Ectodermal cell (in vitro differentiated cells): ENCODE results near the gene CTNS.

Experiments
- H3K27ac ChIP-seq: 2 replicates; pipeline ENCODE4 v1.7.0; 2013; ENCODE audit warnings: mild to moderate bottlenecking, low read depth, low read length; ENCODE audit not compliant: insufficient read depth, poor library complexity, severe bottlenecking
- H3K27me3 ChIP-seq: 2 replicates; pipeline ENCODE4 v1.7.0; 2013; ENCODE audit warnings: mild to moderate bottlenecking, low read length; ENCODE audit not compliant: insufficient read depth, control insufficient read depth, poor library complexity, severe bottlenecking
- H3K36me3 ChIP-seq: one replicate; pipeline ENCODE4 v1.7.0; 2013; ENCODE audit warnings: low read length; ENCODE audit not compliant: control insufficient read depth, insufficient read depth
- H3K4me1 ChIP-seq: one replicate; pipeline ENCODE4 v1.7.0; 2013; ENCODE audit warnings: low read length; ENCODE audit not compliant: control insufficient read depth, insufficient read depth
- H3K4me3 ChIP-seq: 2 replicates; pipeline ENCODE4 v1.7.0; 2013; ENCODE audit warnings: low read depth, low read length, control low read depth; ENCODE audit not compliant: insufficient read depth
- H3K9me3 ChIP-seq: 2 replicates; pipeline ENCODE4 v1.7.0; 2013; ENCODE audit warnings: mild to moderate bottlenecking, low read length, moderate library complexity; ENCODE audit not compliant: control insufficient read depth
- WGBS, 2 experiments: methylation state at CpG; one replicate each; pipeline ENCODE4 v1.1.7; 2013; ENCODE audit warnings: missing lambda C conversion rate in 2 of 2; 5-methylcytosine and 5-hydroxymethylcytosine counted together

CTNS gene

DNA sequence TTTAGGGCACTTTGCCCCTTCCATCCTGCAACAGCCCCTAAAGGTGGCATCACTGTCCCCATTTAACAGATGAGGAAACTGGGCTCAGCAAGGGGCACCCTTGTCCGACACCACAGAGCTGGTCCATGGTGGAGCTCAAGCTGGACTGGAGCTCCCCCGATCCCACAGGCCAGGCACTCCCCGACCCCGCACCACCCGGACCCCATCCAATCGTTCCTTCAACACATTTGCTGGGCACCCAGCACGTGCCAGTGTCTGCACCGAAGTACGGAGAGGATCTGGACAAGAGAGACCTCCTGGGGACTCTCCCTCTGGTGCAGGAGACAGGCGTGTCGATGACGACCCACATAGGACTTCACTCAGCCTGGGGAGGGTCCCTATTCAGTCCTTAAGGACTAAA is 45.5 kb downstream of the CTNS start:
- H3K36me3 ChIP-seq = no peaks in the 10 kb centered on the region
- no peaks in the 10 kb centered on the region for H3K27me3 ChIP-seq
- H3K27ac ChIP-seq = no peak overlapping the region
- no peaks in the 10 kb centered on the region for H3K4me1 ChIP-seq
- WGBS, 2 experiments = 93 to 95% methylated on average over 12 of the region's 12 CpGs
- no peak overlapping the region for H3K4me3 ChIP-seq
- H3K9me3 ChIP-seq = no peaks in the 10 kb centered on the region

DNA sequence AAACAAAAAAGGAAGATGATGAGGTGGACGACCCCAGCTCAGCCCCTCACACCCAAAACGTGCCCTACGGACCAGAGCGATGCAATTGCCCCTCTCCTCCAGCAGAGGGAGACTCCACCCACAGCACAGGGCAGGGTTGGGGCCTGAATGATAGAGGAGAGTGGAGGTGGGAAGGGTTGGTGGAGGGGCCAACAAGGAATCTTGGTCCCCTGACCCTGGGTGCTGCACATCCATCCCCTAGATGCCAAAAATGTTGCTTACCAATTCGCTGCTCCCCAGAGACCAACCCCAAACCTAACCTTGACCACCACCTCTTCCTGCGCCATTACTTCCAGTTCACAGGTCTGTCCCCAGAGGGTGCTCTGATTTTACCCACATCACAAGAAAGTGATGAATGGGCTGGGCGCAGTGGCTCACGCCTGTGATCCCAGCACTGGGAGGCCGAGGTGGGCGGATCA is 46.5 kb downstream of the CTNS start:
- H3K4me1 ChIP-seq = no peaks in the 10 kb centered on the region
- H3K27ac ChIP-seq = no peak overlapping the region
- no peak overlapping the region for H3K4me3 ChIP-seq
- no peaks in the 10 kb centered on the region for H3K36me3 ChIP-seq
- H3K27me3 ChIP-seq = no peaks in the 10 kb centered on the region
- no peaks in the 10 kb centered on the region for H3K9me3 ChIP-seq
- WGBS, 2 experiments = 40 to 44% methylated on average over 10 of the region's 10 CpGs

GRCh38 chr17:3685174-3685573 is 48.6 kb downstream of the CTNS start:
- Histone ChIP-seq H3K4me3 (no peak overlapping the region), H3K36me3 (no peaks in the 10 kb centered on the region), H3K27ac (no peak overlapping the region), H3K9me3 (no peaks in the 10 kb centered on the region), H3K4me1 (peaks cover 4% of the 10 kb centered on the region), H3K27me3 (no peaks in the 10 kb centered on the region)
- 86 to 87% methylated on average over 12 to 13 of the region's 13 CpGs for WGBS, 2 experiments

- 66 to 69% methylated on average over 19 of the region's 19 CpGs for WGBS, 2 experiments
Measured at GRCh38 chr17:3688027-3688553, 51.5 kb downstream of the CTNS start.

DNA sequence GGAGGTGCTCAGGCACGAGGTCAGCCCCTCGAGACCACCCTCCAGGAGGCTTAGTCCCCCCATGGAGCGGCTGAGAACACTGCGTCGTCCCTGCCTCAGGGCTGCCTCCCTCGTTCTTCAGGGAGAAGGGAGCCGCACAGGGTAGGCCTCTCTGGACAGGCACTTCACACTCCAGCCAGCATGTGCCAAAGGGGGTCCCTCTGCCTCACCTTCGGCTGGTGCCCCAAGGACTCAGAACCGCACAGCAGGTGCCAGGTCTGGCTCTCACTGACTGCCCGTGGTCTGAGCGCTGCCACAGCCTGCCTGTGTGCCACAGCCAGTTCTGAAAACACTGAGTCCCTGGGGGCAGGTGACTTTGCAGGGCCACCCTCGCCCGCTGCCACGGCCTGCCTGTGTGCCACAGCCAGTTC is 52.3 kb downstream of the CTNS start:
- Histone ChIP-seq H3K9me3 (no peaks in the 10 kb centered on the region), H3K27me3 (peaks cover 3% of the 10 kb centered on the region), H3K4me3 (no peak overlapping the region), H3K27ac (no peak overlapping the region), H3K36me3 (no peaks in the 10 kb centered on the region), H3K4me1 (peaks cover 4% of the 10 kb centered on the region)
- WGBS, 2 experiments = 72 to 76% methylated on average over 11 to 12 of the region's 14 CpGs

More at GRCh38 chr17:3688027-3688553, 51.5 kb downstream of the CTNS start:
- no peaks in the 10 kb centered on the region for H3K27me3 ChIP-seq
- H3K9me3 ChIP-seq = no peaks in the 10 kb centered on the region
- peaks cover 4% of the 10 kb centered on the region for H3K4me1 ChIP-seq
- H3K27ac ChIP-seq = no peak overlapping the region
- H3K4me3 ChIP-seq = no peak overlapping the region
- no peaks in the 10 kb centered on the region for H3K36me3 ChIP-seq

DNA sequence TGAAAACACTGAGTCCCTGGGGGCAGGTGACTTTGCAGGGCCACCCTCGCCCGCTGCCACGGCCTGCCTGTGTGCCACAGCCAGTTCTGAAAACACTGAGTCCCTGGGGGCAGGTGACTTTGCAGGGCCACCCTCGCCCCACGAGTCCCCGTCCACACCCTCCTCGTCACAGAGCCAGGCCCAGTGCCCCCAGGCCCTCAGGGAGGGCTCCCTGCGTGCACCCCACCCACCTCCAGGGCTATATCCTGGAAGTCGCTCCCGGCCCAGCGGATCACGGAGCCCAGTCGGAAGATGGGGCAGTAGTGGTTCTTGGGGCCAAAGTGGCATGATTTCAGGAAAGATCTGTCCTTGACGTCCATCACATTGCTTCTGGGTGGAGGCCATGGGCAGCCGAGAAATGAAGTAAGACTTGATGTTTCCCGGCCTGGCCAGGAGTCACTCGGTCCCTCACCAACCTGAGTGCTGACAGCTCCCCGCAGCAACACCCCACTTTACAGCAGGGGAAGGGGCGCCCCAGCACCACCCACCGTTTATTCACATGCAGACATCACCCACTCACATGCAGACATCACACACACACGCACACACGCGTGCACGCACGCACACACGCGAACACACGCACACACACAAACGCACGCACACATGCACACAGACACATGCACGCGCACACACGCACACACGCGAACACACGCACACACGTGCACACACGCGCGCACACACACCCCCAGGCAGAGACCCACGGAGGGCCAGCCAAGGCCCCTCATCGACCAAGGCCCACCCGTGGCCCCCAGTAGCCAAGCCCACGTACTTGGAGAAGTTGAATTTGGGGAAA is 52.9 kb downstream of the CTNS start:
- 94 to 95% methylated on average over 44 of the region's 44 CpGs for WGBS, 2 experiments
- Histone ChIP-seq H3K4me3 (no peak overlapping the region), H3K36me3 (no peaks in the 10 kb centered on the region), H3K27me3 (peaks cover 9% of the 10 kb centered on the region), H3K27ac (no peak overlapping the region), H3K4me1 (peaks cover 4% of the 10 kb centered on the region), H3K9me3 (no peaks in the 10 kb centered on the region)

GRCh38 chr17:3690094-3690715 is 53.6 kb downstream of the CTNS start:
- Histone ChIP-seq H3K9me3 (no peaks in the 10 kb centered on the region), H3K36me3 (no peaks in the 10 kb centered on the region), H3K4me1 (peaks cover 6% of the 10 kb centered on the region), H3K27ac (no peak overlapping the region), H3K4me3 (no peak overlapping the region), H3K27me3 (peaks cover 17% of the 10 kb centered on the region)
- 87 to 89% methylated on average over 22 of the region's 22 CpGs for WGBS, 2 experiments

- WGBS, 2 experiments = 91% methylated on average over 16 of the region's 16 CpGs
Measured at GRCh38 chr17:3691617-3692067, 55.1 kb downstream of the CTNS start.

DNA sequence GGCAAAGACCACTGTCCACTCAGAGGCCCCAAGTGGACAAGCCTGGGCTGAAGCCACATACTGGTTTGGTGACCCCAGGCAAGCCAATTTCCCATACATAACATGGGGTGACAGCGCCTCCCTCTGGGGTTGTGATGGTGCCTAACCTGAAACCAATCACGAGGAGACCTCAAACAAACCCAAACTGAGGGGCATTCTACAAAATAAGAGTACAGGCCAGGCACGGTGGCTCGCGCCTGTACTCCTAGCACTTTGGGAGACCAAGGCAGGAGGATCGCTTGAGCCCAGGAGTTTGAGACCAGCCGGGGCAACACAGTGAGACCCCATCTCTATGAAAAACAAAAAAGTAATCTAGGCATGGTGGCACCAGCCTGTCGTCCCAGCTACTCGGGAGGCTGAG is 55.8 kb downstream of the CTNS start:
- WGBS, 2 experiments = 86 to 92% methylated on average over 9 of the region's 9 CpGs
- Histone ChIP-seq H3K9me3 (no peaks in the 10 kb centered on the region), H3K27ac (no peak overlapping the region), H3K36me3 (no peaks in the 10 kb centered on the region), H3K4me3 (no peak overlapping the region), H3K4me1 (peaks cover 6% of the 10 kb centered on the region), H3K27me3 (peaks cover 38% of the 10 kb centered on the region)

More at GRCh38 chr17:3691617-3692067, 55.1 kb downstream of the CTNS start:
- no peaks in the 10 kb centered on the region for H3K36me3 ChIP-seq
- peaks cover 31% of the 10 kb centered on the region for H3K27me3 ChIP-seq
- peaks cover 6% of the 10 kb centered on the region for H3K4me1 ChIP-seq
- H3K27ac ChIP-seq = no peak overlapping the region
- H3K4me3 ChIP-seq = no peak overlapping the region
- no peaks in the 10 kb centered on the region for H3K9me3 ChIP-seq

DNA sequence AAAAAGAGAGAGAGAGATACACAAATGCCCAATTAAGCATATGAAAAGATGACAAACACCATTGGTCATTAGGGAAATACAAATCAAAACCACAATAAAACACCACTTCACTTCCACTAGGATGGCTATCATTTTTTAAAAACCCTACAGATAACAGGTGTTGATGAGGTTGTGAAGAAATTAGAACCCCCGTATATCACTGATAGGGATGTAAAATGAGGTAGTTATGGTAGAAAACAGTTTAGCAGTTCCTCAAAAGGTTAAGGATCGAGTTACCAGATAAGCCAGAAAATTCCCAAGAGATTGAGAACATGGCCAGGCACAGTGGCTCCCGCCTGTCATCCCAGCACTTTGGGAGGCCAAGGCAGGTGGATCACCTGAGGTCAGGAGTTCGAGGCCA is 56.6 kb downstream of the CTNS start:
- H3K4me1 ChIP-seq = peaks cover 6% of the 10 kb centered on the region
- no peaks in the 10 kb centered on the region for H3K36me3 ChIP-seq
- no peaks in the 10 kb centered on the region for H3K9me3 ChIP-seq
- H3K4me3 ChIP-seq = no peak overlapping the region
- H3K27me3 ChIP-seq = peaks cover 46% of the 10 kb centered on the region
- H3K27ac ChIP-seq = no peak overlapping the region
- WGBS, 2 experiments = 89 to 92% methylated on average over 4 of the region's 4 CpGs
